HG02938 (cell line): ENCODE data around the gene FABP2.
"Not testable (repeated sequence)": the region's sequence is repeated elsewhere in the genome, so short reads cannot be mapped to it uniquely, and the experiment has no call there.

ENCODE experiments used
- ATAC-seq: cut with Tn5 transposase; IDR thresholded peaks from one replicate; pipeline ENCODE4 v1.9.1; 2021; ENCODE audit warnings: mild to moderate bottlenecking, moderate library complexity; ENCODE audit not compliant: unreplicated experiment

Gene FABP2

DNA sequence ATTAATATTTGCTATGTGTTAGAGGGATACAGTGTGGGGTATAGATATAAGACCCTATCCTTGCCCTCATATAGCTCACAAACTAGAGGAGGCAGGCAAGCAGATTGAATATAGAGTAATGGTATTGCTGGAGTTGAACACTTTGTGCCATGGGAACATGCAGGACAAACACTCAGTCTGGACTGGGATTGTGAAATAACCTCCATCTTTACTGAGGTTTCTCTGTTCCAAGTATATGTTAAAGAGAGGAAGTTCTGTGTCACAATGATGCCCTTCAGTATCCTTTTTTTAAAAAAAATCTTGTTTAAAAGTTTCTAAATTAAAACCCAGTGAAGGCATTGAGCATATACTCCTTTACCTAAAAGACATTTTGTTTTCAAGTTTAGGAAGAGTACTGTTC lies 8.7 kb downstream of the FABP2 start:
- ATAC-seq, result no peak

DNA sequence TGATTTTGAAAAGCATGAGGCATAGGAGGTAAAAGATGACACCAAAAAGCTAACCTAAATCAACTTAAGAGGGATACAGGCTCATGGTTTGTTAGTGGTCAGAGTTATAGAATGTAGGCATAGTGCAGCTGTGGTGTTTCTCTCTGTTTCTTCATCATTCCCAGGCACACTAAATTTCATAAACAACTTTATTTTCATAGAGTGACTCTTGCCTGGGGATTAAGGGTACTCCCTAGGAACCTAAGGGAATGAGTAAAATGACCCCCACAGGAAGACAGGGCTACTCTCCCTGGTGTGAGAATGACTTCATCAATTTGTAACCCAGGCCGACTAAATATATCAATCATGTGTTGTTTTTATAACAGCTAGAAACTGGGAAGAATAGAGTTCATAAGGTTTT lies 11.1 kb downstream of the FABP2 start:
- no peak for ATAC-seq

DNA sequence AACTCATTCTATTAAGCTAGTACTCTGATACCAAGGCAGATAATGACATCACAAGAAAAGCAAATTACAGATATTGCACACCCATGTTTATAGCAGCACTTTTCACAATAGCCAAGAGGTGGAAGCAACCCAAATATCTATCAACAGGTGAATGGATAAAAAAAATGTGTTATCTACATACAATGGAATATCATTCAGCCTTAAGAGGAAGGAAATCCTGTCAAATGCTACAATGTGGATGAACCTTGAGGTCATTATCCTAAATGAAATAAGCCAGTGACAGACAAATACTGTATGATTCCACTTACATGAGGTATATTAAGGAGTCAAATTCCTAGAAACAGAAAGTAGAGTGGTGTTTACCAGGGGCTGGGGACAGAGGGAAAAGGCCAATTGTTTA lies 14.3 kb downstream of the FABP2 start:
- ATAC-seq, result no peak

DNA sequence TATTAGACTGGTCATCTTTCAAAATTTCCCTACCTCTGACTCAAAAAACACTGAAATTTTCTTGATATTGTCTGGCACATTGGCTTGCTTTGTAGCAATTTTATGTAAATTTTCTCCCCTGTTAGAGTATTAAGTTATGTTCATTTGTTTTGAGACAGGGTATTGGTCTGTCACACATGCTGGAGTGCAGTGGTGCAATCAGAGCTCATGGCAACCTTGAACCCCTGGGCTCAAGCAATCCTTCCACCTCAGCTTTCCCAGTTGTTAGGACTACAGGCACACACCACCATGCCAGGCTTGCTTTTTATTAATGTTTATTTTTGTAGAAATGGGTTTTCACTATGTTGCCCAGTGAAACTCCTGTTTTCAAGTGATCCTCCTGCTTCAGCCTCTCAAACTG lies 17.5 kb downstream of the FABP2 start:
- no peak for ATAC-seq

DNA sequence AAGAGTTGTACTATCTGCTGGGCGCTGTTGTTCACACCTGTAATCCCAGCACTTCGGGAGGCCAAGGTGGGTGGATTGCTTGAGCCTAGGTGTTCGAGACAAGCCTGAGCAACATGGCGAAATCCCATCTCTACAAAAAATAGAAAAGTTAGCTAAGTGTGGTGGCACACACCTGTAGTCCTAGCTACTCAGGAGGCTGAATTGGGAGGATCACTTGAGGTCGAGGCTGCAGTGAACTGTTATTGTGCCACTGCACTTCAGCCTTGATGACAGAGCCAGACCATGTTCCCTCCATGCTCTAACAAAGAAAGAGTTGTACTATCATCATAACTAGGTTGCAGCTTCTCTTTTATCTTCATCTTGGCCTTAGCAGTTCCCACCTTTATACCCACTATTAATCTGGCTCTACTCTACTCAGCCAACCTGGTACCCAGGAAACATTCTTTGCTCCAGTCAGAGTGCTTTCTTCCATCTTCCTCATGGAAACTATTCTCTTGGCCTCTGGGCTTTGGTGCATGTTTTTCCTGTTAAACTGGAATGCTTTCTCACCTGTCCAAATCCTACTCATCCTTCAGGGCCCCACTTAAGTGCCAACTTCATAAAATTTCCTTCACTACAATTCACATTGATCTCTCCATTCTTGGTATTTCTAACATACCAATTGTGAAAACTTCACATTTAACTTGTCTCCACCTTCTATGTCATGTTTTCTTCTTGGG lies 18.2 kb downstream of the FABP2 start:
- ATAC-seq, result no peak

DNA sequence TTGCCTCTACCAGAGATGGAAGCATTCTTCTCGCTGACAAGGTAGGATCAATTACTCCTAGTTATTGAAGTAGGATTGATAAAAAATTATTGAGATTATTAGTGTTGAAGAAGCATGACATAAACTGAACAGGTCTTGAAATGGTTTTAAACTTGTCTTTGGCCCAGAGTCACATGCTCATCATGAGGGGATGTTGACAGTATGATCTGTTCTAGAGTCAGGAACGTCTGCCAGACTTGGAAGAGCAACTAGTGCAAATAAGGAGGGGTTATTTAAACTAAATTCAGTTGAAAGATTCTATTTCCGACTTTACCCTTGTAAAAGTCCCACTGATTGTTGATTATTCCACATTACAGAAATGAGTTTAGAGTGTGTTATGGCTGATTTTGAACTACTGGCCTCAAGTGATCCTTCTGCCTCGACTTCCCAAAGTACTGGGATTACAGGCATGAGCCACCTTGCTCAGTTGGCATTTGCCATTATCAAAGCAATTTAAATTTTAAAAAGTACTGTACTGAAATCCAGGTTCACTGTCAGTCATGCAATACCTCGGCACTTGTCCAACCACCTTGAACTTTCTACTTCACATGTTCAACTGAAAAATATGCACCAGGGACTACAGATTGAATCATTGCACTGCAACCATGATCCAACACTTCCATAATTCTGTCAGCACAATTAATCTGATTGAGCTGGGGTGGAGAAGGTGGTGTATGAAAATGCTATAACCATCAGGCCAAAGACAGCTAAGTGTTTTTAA lies 19.7 kb downstream of the FABP2 start:
- ATAC-seq, result no peak

DNA sequence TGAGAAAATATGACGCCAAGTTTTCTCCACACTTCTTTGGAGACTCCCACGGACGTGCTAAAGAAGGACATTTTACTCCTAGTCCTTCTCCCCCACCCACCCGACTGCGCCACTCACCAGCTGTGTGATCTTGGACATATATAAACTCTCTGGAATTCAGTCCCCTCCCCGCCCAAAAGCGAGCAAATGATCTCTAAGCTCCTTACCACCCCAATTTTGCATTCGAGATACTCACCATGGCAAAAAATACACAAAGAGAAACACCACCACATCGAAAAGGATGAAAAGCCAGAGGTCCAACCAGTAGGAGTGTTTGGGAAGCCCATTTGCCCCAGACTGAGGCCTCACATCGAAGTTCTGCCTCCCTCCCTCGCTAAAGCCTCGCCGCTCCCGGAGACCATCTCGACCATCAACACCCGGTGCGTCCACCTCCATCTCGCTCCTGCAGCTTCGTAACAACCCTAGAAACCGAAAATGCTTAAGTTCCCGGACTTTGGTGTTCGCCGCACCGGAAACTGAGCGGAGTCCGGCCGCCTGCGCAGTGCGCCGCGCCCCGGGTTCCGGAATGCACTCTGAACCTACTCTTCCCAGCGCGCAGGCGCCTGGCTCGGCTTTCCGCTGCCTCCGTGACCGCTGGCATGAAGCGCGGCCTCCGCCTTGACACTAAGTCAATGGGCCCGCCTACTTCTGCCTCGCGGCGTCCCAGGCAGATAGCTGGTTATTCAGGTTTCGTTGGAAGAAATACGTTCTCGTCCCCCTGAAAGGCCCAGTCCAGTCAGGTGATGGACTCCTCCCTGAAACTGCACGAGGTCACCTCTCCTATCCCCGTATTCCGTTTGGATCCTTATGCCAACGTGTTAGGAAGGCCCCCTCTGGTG lies 21.6 kb downstream of the FABP2 start:
- peak; percentile 88 for ATAC-seq

DNA sequence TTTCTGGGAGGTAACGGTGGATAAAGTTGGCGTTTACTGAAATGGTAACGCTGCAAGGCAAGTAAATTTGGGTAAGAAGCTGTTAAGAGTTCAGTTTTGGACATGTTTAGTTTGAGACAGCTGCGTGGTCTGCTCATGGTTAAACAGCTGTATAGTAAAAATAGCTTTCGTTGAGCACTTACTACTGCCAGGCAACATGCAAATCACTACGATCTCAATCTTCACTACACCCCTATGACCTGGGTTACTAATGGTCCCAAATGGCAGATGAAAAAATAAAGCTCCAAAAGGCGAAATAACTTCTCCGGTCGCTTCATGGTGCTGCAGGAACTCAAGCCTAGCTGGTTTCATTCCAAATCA lies 22.2 kb downstream of the FABP2 start:
- peak; percentile 57 for ATAC-seq

DNA sequence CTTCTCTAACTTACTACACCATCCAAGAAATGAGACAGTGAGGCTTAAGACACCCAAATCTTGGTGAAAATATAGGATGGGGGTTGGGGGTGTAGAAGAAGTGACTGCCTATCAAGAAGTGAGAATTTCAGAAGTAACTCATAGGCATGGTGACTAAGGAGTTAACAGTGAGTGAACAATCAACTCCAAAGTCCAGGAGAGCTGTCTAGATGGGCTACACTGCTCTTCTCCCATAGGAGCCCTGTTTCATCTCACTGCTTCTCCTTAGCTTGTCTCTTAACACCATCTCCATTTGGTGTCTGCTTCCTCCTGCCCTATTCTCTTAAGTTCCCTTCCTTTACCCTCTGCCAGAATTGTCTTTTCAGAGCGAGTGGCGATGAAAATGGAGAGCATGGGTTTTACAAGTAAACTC lies 22.7 kb downstream of the FABP2 start:
- no peak for ATAC-seq

DNA sequence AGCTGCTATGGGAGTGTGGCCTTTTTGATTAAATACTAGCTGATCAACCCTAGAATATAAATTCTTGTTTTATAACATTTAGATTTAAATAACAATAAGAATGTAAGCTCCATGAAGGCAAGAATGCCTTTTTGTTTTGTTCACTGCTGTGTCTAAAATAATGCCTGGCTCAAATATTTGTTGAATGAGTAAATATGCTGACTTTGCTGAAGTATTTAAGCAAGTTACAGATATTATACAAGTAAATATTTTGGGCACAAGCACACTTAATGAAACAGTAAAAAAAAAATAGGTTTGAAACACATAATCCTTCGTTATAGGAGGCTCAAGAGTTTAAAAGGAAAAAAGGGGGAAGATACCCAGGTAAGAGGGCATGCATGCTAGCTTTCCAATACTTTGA lies 24.1 kb downstream of the FABP2 start:
- ATAC-seq, result no peak

DNA sequence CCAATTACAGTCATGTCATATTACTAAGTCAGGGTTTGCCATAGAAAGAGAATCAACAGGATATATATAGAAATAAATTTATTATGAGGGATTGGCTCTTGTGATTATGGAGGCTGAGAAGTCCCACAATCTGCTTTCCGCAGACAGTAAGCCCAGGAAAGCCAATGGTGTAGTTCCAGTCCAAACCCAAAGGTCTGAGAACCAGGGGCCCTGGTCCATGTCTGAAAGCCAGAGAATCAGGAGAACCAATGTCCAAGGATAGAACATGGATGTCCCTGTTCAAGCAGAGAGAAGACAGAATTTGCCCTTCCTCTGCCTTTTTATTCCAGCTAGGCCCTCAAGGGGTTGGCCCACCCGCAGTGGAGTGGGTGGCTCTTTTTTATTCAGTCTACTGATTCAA lies 25.6 kb downstream of the FABP2 start:
- no peak for ATAC-seq

DNA sequence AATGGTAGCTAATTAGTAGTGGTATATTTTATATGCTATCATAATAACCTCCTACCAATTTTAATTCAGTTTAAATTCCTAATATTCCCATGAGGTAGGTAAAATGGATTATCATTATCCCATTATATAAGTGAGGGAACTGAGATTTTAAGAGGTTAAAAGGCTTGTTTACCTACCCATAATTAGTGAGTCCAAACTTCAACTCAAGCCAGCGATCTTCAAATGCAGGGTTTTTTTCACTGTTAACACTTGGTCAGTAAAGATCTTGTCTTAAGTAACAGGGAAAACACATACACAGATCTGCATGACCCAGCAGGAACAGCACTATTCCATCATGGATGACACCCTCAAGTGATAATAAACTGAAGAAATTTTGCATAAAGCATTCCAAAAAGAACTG lies 31.3 kb downstream of the FABP2 start:
- no peak for ATAC-seq

DNA sequence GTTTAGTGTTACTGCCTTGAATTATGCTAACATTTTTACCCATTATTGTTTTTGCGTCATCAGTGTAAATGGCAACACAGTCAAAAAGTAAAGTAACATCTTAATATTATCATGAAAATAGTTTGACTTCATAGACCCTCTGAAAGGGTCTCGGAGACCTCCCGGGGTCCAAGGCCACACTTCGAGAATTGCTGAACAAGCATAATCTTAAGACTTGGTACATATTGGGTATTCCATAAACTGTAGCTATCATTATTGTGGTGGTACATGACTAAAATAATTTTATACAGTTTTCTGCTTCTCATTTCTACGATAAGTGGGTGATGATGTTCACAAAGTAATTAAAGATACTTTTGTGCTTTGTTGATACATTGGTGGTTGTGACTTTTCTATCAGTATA lies 32.6 kb downstream of the FABP2 start:
- ATAC-seq, result no peak

DNA sequence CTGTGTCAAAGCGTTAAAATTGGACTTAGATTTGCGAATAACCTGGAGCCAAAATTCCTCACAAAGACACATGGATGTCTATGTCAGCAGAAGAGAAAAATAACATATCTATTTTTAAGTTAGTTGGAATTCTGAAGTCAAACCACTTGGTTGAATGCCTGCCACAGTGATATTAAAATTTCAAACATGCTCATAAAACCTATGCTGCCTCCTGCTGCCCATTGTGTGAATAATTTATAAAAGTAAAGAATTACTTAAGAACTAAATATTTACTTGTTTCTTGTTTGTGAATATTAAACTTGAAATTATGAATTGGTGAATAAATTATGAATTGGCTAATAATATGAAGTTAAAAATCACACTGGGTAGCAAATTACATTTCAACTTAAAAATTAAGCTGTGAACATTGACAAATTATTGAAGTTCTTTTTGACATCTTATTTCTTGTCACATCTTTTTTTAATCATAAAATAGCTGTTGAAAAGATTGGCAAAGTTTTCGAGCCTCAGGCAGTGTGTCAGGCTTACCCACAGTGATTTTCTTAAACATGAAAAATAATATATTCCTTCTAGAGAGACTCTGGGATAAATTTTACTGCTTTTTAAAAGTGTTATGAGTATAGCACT lies 35.4 kb downstream of the FABP2 start:
- no peak for ATAC-seq

DNA sequence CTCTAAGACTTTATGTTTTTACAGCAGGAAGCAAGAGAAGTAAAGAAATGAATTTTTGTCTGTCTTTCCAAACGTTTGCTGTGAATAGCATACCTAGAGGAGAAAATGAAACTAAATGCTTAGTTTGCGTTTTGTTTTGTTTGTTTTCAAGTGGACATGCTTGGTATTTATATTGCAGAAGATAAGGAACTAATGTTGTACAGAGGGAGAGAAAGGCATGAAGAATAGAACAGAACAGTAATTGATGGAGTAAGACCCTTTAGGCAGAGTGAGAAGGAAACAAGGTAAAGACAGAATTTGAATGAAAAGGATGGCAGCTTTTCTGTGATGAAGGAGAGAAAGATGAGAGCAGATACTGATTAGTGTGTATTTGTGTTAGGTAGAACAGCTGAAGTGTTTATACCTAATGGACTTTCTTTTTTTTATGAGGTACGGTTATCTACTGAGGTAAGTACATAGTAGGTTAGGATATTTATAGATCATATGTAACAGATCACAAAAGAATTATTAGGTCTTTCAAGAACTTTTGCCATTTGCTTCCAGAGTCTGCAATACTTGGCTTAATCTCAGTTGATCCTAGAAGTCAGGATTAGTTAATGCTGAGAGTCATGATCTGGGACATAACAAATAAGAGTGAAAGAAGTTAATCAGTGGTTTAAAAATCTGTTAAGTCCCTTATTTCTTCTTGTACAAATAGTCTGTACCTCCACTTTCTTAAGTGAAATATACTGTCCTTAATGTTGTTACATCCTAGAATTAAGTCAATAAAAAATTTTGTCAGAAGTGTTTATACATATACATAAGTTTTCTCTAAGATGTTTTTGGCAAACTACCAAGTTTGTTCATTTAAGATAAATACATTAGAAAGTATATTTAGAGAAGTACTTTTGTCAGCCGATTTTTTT lies 36.8 kb downstream of the FABP2 start:
- ATAC-seq, result peak; percentile 73

DNA sequence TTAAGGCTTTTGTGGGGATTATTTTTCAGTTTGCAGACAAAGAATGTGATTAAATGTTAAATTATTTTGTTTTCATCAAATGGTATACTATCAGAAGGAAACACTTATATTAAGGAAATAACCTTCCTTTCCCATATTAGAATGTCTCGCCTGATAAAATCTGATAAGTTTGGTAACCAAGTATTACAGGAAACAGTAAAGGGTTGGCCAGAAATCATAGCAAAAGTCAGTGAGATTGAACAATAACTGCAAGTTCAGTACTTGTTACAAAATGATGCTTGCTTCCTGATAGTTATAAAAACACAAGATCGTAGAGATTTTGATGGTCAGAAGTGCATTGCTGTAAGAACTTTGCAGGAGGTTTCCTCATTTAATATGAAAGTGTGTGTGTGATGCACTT lies 40.5 kb downstream of the FABP2 start:
- ATAC-seq, result no peak

DNA sequence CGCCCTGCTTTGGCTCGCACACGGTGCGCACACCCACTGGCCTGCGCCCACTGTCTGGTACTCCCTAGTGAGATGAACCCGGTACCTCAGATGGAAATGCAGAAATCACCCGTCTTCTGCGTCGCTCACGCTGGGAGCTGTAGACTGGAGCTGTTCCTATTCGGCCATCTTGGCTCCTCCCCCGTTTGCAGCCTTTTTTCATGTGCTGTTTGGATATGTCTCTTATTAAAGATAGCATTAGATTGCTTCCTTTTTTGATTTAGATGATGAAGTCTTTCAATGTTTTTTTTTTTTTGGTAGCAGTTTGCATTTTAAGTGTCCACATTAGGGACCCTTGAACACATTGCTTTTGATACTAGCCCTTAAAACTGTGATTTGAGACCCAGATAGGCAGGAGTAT lies 42.0 kb downstream of the FABP2 start:
- not testable (repeated sequence) for ATAC-seq

DNA sequence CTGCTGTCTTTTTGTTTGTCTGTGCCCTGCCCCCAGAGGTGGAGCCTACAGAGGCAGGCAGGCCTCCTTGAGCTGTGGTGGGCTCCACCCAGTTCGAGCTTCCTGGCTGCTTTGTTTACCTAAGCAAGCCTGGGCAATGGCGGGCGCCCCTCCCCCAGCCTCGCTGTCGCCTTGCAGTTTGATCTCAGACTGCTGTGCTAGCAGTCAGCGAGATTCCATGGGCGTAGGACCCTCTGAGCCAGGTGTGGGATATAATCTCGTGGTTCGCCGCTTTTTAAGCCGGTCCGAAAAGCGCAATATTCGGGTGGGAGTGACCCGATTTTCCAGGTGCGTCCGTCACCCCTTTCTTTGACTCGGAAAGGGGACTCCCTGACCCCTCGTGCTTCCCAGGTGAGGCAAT lies 42.4 kb downstream of the FABP2 start:
- ATAC-seq, result not testable (repeated sequence)

DNA sequence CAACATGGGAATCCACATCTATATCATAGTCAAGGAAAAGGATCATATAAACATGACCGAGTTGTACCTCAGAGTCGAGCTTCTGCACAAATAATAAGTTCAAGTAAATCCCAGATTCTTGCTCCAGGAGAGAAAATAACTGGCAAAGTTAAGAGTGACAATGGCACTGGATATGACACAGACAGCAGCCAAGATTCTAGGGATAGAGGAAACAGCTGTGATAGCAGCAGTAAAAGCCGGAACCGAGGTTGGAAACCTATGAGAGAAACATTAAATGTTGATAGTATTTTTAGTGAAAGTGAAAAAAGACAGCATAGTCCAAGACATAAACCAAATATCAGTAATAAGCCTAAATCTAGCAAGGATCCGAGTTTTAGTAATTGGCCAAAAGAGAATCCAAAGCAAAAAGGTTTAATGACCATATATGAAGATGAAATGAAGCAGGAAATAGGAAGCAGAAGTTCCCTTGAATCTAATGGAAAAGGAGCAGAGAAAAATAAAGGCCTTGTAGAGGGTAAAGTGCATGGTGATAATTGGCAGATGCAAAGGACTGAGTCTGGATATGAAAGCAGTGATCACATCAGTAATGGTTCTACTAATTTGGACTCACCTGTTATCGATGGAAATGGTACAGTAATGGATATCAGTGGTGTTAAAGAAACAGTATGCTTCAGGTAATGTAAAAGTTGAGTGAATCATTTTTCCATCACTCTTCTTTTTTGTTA lies 50.4 kb downstream of the FABP2 start:
- ATAC-seq, result no peak

DNA sequence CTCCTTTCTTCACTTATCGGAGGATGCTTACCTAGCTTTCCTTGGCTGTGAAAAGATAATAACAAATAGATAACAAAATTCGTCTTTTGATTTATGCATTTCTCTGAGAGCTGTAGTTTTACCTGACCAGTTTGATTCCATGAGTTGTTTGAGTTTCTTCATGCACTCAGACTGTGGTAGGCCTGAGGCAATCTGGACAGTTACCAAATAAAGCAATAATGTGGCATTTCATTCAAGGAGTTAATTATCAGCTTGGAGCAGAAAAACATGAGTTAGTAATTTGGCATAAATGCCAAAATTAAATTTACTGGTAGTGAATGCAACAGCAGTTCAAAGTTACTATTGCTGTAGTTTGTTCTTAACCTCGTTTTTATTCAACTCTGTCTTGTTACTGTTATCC lies 53.5 kb downstream of the FABP2 start:
- no peak for ATAC-seq
